Renal cortex interstitium (tissue), 11 donors: ENCODE results near the gene MFAP4. TPM values are rescaled to one million over a fixed set of nuclear protein-coding genes. Genes with fewer than 3 reads are reported as not detected.

Experiments
- DNase-seq, 11 donors: peaks; one replicate each; pipeline ENCODE4 v3.0.0-alpha.2; 2013; ENCODE audit warnings: low read depth in 9 of 11, low spot score in 4 of 11; ENCODE audit errors: extremely low read depth in 1 of 11
- polyA plus RNA-seq, 3 donors: library from polyadenylated mRNA; unstranded; fragments of 120-200 nt; gene quantifications; one replicate each; pipeline ENCODE4 v1.2.1, GENCODE V29; 2013; ENCODE audit not compliant: insufficient read length in 3 of 3

MFAP4 gene
- polyA plus RNA-seq, 3 donors = 198 to 260 (median 210) TPM

GRCh38 chr17:19398301-19399181 is 11.6 kb upstream of the MFAP4 start:
- DNase-seq = peak in 1 of 11 donors; percentile 57

DNA sequence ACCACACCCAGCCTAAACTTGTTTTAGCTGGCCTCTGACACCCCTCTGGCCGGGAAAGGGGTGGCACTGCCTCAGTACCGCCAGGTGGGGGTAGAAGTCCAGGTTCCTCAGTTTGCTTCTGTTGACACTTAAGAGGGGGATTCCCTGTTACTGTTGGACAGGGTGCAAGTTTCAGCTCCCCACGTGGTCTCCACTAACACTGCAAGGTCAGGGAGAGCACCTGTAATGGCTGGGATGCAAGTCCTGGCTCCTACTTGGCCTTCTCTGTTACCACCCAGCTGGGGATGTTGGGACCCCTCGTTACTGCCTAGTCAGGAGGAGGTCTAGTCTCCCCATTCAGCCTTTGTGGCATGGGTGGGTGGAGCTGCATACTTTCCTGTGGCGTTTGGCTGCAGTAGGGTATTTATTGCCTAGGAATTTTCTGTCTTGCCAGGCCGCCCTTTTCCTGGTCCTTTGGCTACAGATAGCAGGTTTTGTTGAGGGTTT is 10.6 kb upstream of the MFAP4 start:
- DNase-seq = no peak

DNA sequence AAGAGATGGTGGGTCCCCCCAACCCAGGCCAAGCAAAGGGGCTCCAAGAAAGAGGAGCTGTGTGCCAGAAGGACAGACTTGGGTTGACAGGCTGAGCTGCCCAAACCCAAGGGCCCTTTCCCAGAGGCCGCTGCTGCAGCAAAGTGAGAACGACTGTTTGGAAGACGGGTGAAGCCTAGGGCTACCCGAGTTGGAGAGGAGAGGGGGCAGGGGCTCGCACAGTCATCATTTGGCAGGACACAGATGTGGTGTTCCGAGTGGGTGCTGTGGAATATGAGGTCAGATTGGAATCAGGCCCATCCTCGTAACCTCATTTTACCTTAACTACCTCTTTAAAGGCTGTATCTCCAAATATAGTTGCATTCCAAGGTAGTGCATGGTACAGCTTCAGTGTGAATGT is 5.3 kb upstream of the MFAP4 start:
- no peak for DNase-seq

DNA sequence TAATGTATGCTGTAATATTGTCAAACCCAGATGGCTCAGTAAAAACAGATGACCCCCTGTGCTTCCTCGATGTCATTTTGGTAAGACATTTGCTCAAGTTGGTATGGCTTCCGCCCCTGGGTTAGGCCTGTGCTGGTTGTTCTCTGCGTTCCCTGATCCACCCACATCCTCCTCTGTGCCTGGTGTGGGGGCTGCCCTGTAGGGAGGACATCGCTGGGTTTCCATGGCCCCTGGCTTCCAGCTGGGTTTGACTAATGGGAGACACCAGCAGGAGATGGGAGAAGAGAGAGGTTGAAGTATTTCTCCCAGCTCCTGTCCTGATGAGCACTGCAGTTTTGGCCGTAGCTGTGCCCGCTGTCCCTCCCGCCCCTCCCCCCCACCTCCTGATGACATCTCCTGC is 4.4 kb upstream of the MFAP4 start:
- DNase-seq = no peak

- DNase-seq = no peak
Observed at GRCh38 chr17:19390951-19391350, 4.0 kb upstream of the MFAP4 start.

DNA sequence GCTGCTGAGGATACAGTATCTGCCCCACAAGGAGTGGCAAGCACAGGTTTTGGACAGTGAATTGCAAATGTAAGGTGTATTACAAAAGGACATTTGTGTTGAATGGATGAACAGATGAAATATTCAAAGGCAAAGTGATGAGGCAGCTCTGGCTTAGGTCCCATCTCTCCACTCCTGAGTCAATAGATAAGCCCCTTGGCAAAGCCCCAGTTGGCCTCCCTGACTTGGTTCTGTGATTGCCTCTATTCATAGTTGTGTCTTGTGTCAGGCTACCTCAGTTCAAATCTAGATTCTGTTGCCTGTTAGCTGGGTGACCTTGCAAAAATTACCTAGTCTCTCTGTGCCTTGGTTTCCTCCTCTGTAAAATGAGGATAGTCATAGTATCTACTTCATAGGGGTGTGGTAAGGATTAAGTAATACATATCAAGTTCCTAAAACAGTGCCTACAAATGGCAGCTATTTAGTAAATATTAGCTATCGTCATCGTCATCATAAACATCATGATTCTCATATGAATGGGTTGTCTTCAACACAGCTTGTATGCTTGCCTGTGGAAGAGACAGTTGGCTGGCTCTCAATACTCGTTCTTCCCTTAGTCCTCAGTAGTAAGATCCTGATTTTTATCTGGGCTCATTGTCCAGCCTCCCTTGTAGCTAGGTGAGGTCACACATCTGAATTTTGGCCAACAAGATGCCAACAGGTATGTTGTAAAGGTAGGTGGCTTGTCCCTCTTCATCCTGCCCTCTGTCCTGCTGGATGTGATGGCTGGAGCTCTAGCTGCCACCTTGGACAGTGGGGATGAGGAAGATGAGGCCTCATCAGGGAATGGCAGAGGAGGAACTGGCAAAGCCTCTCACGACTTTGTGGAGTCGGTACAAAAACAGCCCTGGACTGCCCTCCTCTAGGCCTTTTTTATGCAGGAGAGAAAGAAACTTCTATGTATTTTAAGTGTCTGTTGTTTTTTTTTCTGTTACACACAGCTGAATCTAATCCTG is 2.1 kb upstream of the MFAP4 start:
- no peak for DNase-seq

GRCh38 chr17:19387921-19388521 is 1.0 kb upstream of the MFAP4 start:
- DNase-seq = no peak

GRCh38 chr17:19386051-19386929 is 700 bp downstream of the MFAP4 start:
- DNase-seq = no peak

- DNase-seq = no peak
Observed at GRCh38 chr17:19385521-19385983, 1.4 kb downstream of the MFAP4 start.

DNA sequence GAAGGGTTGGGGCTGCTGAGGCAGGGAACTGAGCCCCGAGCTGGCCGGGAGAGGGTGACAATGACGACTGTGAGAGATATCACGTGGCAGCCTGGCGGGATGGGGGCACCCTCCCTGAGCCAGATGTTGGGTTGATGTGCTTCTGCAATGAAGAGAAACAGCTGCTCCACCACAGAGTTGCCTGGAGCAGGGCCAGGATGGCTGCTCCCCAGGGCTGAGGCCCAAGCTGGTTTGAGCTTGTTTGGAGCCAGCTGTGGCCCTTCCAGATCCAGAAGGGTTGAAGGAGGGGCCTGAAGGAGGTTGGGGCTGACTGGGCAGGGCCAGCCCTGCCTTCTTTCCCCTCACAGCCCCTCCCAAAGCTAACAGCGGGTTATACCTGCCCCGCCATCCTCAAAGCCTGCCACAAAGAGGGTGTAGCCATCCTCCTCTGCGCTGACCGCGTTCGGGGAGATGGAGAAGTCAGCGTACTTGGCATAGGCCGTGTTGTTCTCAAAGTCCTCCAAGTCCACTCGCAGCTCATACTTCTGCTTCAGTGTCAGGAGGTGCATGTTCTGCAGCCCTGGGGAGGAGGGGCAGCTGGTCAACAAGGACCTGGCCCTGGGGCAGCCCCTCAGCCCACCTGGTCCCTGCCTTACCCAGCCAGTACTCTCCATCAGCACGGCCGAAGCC is 2.1 kb downstream of the MFAP4 start:
- DNase-seq = peak in 9 of 11 donors; percentile 66 to 88 (median 83)

DNA sequence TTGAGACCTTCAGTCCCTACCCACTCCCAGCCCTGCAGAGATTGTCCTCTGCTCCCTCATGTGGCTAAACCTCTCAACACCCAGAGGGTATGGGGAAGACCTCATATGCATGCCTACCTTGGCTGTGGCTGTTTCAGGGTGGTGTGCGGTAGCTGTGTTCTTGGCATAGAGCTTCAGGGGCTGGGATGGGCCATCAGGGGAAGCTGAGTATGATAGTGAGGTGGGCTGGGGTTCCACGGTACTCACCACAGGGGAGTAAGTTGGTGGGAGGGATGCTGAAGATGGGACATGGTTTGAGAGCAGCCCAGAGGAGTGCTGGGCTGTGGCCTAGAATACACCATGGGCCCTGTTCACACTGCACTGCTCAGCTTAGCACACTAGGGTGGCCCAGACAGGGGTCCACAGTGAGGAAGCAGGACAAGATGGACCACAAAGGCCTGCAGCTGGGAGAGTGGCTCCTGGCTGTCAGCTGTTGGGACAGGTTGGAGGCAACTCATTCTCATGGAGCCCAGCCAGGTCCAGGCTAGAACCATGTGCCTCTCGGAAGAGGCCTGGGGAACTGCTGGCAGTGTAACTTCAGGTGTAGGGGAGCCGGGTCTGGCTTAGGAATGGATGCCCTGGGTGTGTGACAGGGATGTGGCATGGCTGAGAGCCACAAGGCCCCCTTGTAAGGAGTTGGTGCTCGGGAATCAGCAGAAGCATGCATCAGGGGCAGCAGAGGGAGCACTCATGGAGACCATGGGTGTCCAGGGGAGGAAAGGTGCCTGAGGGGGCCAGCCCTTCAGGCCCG is 3.1 kb downstream of the MFAP4 start:
- DNase-seq = no peak

GRCh38 chr17:19382531-19383444 is 4.2 kb downstream of the MFAP4 start:
- DNase-seq = no peak

DNA sequence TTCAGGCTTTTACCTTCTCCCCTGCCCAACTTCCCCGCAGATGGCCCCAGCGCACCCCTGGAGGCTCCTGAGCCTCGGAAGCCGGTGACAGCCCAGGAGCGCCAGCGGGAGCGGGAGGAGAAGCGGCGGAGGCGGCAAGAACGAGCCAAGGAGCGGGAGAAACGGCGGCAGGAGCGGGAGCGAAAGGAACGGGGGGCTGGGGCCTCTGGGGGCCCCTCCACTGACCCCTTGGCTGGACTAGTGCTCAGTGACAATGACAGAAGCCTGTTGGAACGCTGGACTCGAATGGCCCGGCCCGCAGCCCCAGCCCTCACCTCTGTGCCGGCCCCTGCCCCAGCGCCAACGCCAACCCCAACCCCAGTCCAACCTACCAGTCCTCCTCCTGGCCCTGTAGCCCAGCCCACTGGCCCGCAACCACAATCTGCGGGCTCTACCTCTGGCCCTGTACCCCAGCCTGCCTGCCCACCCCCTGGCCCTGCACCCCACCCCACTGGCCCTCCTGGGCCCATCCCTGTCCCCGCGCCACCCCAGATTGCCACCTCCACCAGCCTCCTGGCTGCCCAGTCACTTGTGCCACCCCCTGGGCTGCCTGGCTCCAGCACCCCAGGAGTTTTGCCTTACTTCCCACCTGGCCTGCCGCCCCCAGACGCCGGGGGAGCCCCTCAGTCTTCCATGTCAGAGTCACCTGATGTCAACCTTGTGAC is 5.1 kb downstream of the MFAP4 start:
- no peak for DNase-seq

- DNase-seq = no peak
Observed at GRCh38 chr17:19381361-19381740, 5.6 kb downstream of the MFAP4 start.

- DNase-seq = no peak
Observed at GRCh38 chr17:19380481-19381301, 6.3 kb downstream of the MFAP4 start.
